Right cardiac atrium (tissue), 5 donors: Measurements from ENCODE around the gene ZMYND11. TPM values are rescaled to one million over a fixed set of nuclear protein-coding genes. Genes with fewer than 3 reads are reported as not detected.

ENCODE experiments used
- ATAC-seq, 2 donors: fragments of 200-7000 bp; cut with Tn5 transposase; one replicate each; pipeline versions ENCODE4 v1.8.0 to v1.9.1; 2020; ENCODE audit warnings: moderate library complexity in 2 of 2, mild to moderate bottlenecking in 1 of 2
- DNase-seq, 3 donors: peaks; one replicate each; pipeline ENCODE4 v3.0.0-alpha.2; 2020
- H3K27ac ChIP-seq: one replicate; pipeline ENCODE4 v1.5.1; 2013; ENCODE audit warnings: mild to moderate bottlenecking, low read length, control low read depth, moderate library complexity
- H3K27me3 ChIP-seq: one replicate; pipeline ENCODE4 v1.6.1; 2013; ENCODE audit not compliant: control insufficient read depth, insufficient read depth
- H3K4me1 ChIP-seq: one replicate; pipeline ENCODE4 v1.6.1; 2013; ENCODE audit warnings: low read length; ENCODE audit not compliant: control insufficient read depth, insufficient read depth
- H3K4me3 ChIP-seq: one replicate; pipeline ENCODE4 v1.5.1; 2013; ENCODE audit warnings: low read length, control low read depth
- H3K9me3 ChIP-seq: one replicate; pipeline ENCODE4 v1.6.1; 2013; ENCODE audit warnings: low read length; ENCODE audit not compliant: control insufficient read depth
- WGBS: extraction: QIAGEN DNeasy Blood & Tissue Kit; methylation state at CpG from one replicate; pipeline ENCODE4 v1.1.7; 2013; 5-methylcytosine and 5-hydroxymethylcytosine counted together
- intact Hi-C, 4 donors: fragments of 100-400 bp; cut with DNase I; formaldehyde crosslinking; loops; one replicate each; pipeline versions ENCODE4 v1.11.0 to v1.14.0; 2022 to 2023
- polyA plus RNA-seq: library from polyadenylated mRNA; stranded (reverse); fragments of 200-250 nt; gene quantifications from one replicate; pipeline ENCODE4 v1.2.3, GENCODE V29; 2013
- total RNA-seq, 4 donors: library from RNA; stranded (reverse); fragmentation: NEBNext Ultra II Directional; extraction: Animal tissue kit (Norgen Biotek cat#: 25700); gene quantifications; one replicate each; pipeline ENCODE4 v1.2.1, GENCODE V29; 2021
- donor health status: healthy with polysubstance abuse.
- donor health status: DM: no; HTN: yes; CAD: no.
- donor health status: DM: no; HTN: no; CAD: no.
- donor health status: DM: no; HTN: yes; CAD: no; lungs with severe emphysema.
- donor health status: DM: yes; HTN: yes; CAD: no.

Gene ZMYND11
- total and polyA plus RNA-seq, 5 donors = 42.2 to 89.4 (median 83.4) TPM

- intact Hi-C loops = no loop called here
- H3K27me3 ChIP-seq = no peaks in the 10 kb centered on the region
- DNase-seq = no peak
- 96% methylated on average over 2 of the region's 2 CpGs for WGBS
- peaks cover 2% of the 10 kb centered on the region for H3K4me1 ChIP-seq
- no peak overlapping the region for H3K4me3 ChIP-seq
- no peak overlapping the region for H3K27ac ChIP-seq
- H3K9me3 ChIP-seq = no peaks in the 10 kb centered on the region
- no peak for ATAC-seq
These were observed 90.8 kb downstream of the ZMYND11 start for GRCh38 chr10:226018-226417.

- Histone ChIP-seq H3K4me3 (no peak overlapping the region), H3K27ac (no peak overlapping the region), H3K4me1 (peaks cover 2% of the 10 kb centered on the region), H3K9me3 (no peaks in the 10 kb centered on the region), H3K27me3 (no peaks in the 10 kb centered on the region)
- WGBS = 81% methylated on average over 2 of the region's 2 CpGs
- intact Hi-C loops = no loop called here
- DNase-seq (no peak), ATAC-seq (no peak)
These were observed 91.8 kb downstream of the ZMYND11 start for GRCh38 chr10:227014-227413.

GRCh38 chr10:228366-228765 is 93.1 kb downstream of the ZMYND11 start:
- WGBS = 91% methylated on average over 6 of the region's 6 CpGs
- intact Hi-C loops = no loop called here
- H3K4me3 ChIP-seq = no peak overlapping the region
- H3K4me1 ChIP-seq = peaks cover 2% of the 10 kb centered on the region
- no peaks in the 10 kb centered on the region for H3K9me3 ChIP-seq
- DNase-seq = no peak
- no peaks in the 10 kb centered on the region for H3K27me3 ChIP-seq
- ATAC-seq = no peak
- no peak overlapping the region for H3K27ac ChIP-seq

- DNase-seq (no peak), ATAC-seq (no peak)
- no peak overlapping the region for H3K4me3 ChIP-seq
- peaks cover under 1% of the 10 kb centered on the region for H3K4me1 ChIP-seq
- no peaks in the 10 kb centered on the region for H3K9me3 ChIP-seq
- no peak overlapping the region for H3K27ac ChIP-seq
- intact Hi-C loops = no loop called here
- WGBS = 88% methylated on average over 9 of the region's 9 CpGs
- H3K27me3 ChIP-seq = no peaks in the 10 kb centered on the region
These were observed 95.5 kb downstream of the ZMYND11 start for GRCh38 chr10:230758-231157.

- no peaks in the 10 kb centered on the region for H3K27me3 ChIP-seq
- H3K4me1 ChIP-seq = no peaks in the 10 kb centered on the region
- H3K9me3 ChIP-seq = no peaks in the 10 kb centered on the region
- DNase-seq (no peak), ATAC-seq (no peak)
- intact Hi-C loops = no loop called here
- H3K4me3 ChIP-seq = no peak overlapping the region
- 94% methylated on average over 3 of the region's 3 CpGs for WGBS
- H3K27ac ChIP-seq = no peak overlapping the region
These were observed 96.8 kb downstream of the ZMYND11 start for GRCh38 chr10:232061-232460.

GRCh38 chr10:232878-233277 is 97.6 kb downstream of the ZMYND11 start:
- Histone ChIP-seq H3K27ac (no peak overlapping the region), H3K9me3 (no peaks in the 10 kb centered on the region), H3K27me3 (no peaks in the 10 kb centered on the region), H3K4me1 (no peaks in the 10 kb centered on the region), H3K4me3 (no peak overlapping the region)
- intact Hi-C loops = no loop called here
- no peak for DNase-seq
- 93% methylated on average over 11 of the region's 11 CpGs for WGBS
- ATAC-seq = no peak

GRCh38 chr10:234708-235406 is 99.6 kb downstream of the ZMYND11 start:
- ATAC-seq (no peak), DNase-seq (no peak)
- H3K27ac ChIP-seq = no peak overlapping the region
- intact Hi-C loops = no loop called here
- no peaks in the 10 kb centered on the region for H3K27me3 ChIP-seq
- 90% methylated on average over 9 of the region's 9 CpGs for WGBS
- no peaks in the 10 kb centered on the region for H3K9me3 ChIP-seq
- no peaks in the 10 kb centered on the region for H3K4me1 ChIP-seq
- no peak overlapping the region for H3K4me3 ChIP-seq

GRCh38 chr10:235915-236314 is 100.7 kb downstream of the ZMYND11 start:
- 65% methylated on average over 3 of the region's 3 CpGs for WGBS
- Histone ChIP-seq H3K4me3 (no peak overlapping the region), H3K9me3 (no peaks in the 10 kb centered on the region), H3K27ac (no peak overlapping the region), H3K4me1 (no peaks in the 10 kb centered on the region), H3K27me3 (no peaks in the 10 kb centered on the region)
- ATAC-seq (peak in 1 of 2 donors; percentile 31), DNase-seq (no peak)
- intact Hi-C loops = no loop called here

GRCh38 chr10:239109-239508 is 103.9 kb downstream of the ZMYND11 start:
- Histone ChIP-seq H3K4me3 (no peak overlapping the region), H3K27me3 (no peaks in the 10 kb centered on the region), H3K9me3 (no peaks in the 10 kb centered on the region), H3K4me1 (peaks cover 4% of the 10 kb centered on the region), H3K27ac (no peak overlapping the region)
- ATAC-seq (no peak), DNase-seq (no peak)
- WGBS = 94% methylated on average over 6 of the region's 6 CpGs
- intact Hi-C loops = no loop called here

GRCh38 chr10:241451-241850 is 106.2 kb downstream of the ZMYND11 start:
- peak in 1 of 2 donors; percentile 76 for ATAC-seq
- Histone ChIP-seq H3K4me1 (peaks cover 4% of the 10 kb centered on the region), H3K27ac (peak overlapping the region; percentile 16), H3K27me3 (no peaks in the 10 kb centered on the region), H3K9me3 (no peaks in the 10 kb centered on the region), H3K4me3 (no peak overlapping the region)
- peak; percentile 25 to 76 (median 64) for DNase-seq
- 63% methylated on average over 6 of the region's 6 CpGs for WGBS
- intact Hi-C loops = no loop called here

GRCh38 chr10:241966-242643 is 106.8 kb downstream of the ZMYND11 start:
- H3K4me3 ChIP-seq = no peak overlapping the region
- ATAC-seq = no peak

More at GRCh38 chr10:241966-242643, 106.8 kb downstream of the ZMYND11 start:
- H3K27me3 ChIP-seq = no peaks in the 10 kb centered on the region
- H3K4me1 ChIP-seq = peaks cover 4% of the 10 kb centered on the region
- H3K27ac ChIP-seq = no peak overlapping the region
- DNase-seq = no peak
- no peaks in the 10 kb centered on the region for H3K9me3 ChIP-seq
- intact Hi-C loops = no loop called here
- 71% methylated on average over 9 of the region's 9 CpGs for WGBS
